ENCODE results near the gene KIF5C.

GRCh38 chr2:148880636-148881035 is 5.6 kb downstream of the KIF5C start:
- TF ChIP-seq CTCF (conservative IDR thresholded peaks at IDR 0.05; ENCODE audit: low read length) (no peak), EZH2phosphoT487 (IDR thresholded peaks at IDR 0.05; ENCODE audit: borderline replicate concordance, low read depth, low read length) (no peak)

Measured in OCI-LY7 (cell line).